Testis (tissue), 3 donors: ENCODE data around the gene HOTAIR. TPM values are rescaled to one million over a fixed set of nuclear protein-coding genes. Genes with fewer than 3 reads are reported as not detected.

Experiments
- DNase-seq: peaks from one replicate; pipeline ENCODE4 v3.0.0-alpha.2; 2019
- H3K27ac ChIP-seq, 2 donors: fragments of 200-600 bp; sonication (generic); one replicate each; pipeline ENCODE4 v1.5.1; 2019
- H3K27me3 ChIP-seq: fragments of 200-600 bp; sonication (generic); one replicate; pipeline ENCODE4 v1.5.1; 2019
- H3K36me3 ChIP-seq: fragments of 200-600 bp; sonication (generic); one replicate; pipeline ENCODE4 v1.5.1; 2017; ENCODE audit warnings: low read depth; ENCODE audit errors: missing control alignments
- H3K4me1 ChIP-seq: fragments of 200-600 bp; sonication (generic); one replicate; pipeline ENCODE4 v1.5.1; 2019
- H3K4me3 ChIP-seq, 2 donors: fragments of 200-600 bp; sonication (generic); one replicate each; pipeline ENCODE4 v1.5.1; 2017 to 2019
- H3K9me3 ChIP-seq: fragments of 200-600 bp; sonication (generic); one replicate; pipeline ENCODE4 v1.5.1; 2017
- POLR2A ChIP-seq: fragments of 450-650 bp; IDR thresholded peaks from one replicate; pipeline ENCODE4 v1.6.1; 2017; ENCODE audit warnings: antibody characterized with exemption, mild to moderate bottlenecking, moderate library complexity
- WGBS, 2 donors: methylation state at CpG; one replicate each; pipeline ENCODE4 v1.1.5; 2018; 5-methylcytosine and 5-hydroxymethylcytosine counted together
- intact Hi-C: fragments of 100-400 bp; cut with DNase I; formaldehyde crosslinking; loops from one replicate; pipeline ENCODE4 v1.15.1; 2023; ENCODE audit warnings: low total_unique reads
- polyA plus RNA-seq: library from polyadenylated mRNA; stranded (reverse); fragments of 350-450 nt; fragmentation: Illumina TruSeq; extraction: RNeasy Lipid Tissue Mini Kit (QIAGEN cat#74804); gene quantifications from one replicate; pipeline ENCODE4 v1.2.3, GENCODE V29; 2014; ENCODE audit warnings: low read depth, low replicate concordance; ENCODE audit not compliant: insufficient read depth
- total RNA-seq, 2 donors: library from RNA; depleted of rRNA; stranded (reverse); fragments of >200 nt; gene quantifications; one replicate each; pipeline ENCODE4 v1.2.3, GENCODE V29; 2016
- TF ChIP-seq, protein P1 (sequence below), 3 experiments: fragments of 450-650 bp in 2 of 3; fragments of 200-600 bp in 1 of 3; sonication (generic) in 1 of 3; IDR thresholded peaks; one replicate each; pipeline ENCODE4 v1.5.1; 2016 to 2019; ENCODE audit warnings: antibody characterized with exemption in 3 of 3, mild to moderate bottlenecking in 2 of 3, moderate library complexity in 1 of 3

HOTAIR gene
- total and polyA plus RNA-seq, 3 donors from 2014 or later = 3.1 to 8.6 (median 3.4) TPM

DNA sequence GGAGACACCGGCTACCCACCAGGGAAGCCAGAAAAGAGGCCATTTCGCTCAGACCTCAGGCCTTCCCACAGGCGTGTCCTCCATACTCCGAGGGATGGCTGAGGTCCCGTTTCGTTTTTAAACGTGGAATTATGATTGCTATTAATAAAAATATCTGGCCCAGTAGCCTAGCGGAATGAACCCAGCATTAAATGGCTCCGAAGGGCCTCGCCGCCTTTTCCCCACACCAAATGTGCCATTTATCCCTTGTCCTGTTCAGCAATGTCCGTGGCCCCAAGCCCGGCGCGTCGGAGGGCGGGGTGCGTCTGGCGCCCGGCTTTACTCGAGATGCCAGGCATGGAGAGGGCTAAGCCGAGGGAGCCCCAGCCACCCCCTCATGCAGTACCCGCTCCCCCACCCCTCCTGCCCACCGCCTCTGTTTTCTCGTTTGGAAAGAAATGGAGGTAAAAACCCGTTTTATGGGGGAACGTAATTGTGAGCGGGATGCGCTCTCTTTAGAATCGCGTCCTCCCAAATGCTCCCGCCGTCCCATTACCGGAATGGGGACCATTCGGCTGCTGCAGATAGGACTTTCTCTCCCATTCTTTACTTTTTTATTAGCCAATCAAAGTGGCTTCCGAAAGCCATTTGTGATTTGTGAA is 39.7 kb upstream of the HOTAIR start:
- intact Hi-C loops = no loop called here
- TF ChIP-seq POLR2A = no peak
- TF ChIP-seq, protein P1, sequence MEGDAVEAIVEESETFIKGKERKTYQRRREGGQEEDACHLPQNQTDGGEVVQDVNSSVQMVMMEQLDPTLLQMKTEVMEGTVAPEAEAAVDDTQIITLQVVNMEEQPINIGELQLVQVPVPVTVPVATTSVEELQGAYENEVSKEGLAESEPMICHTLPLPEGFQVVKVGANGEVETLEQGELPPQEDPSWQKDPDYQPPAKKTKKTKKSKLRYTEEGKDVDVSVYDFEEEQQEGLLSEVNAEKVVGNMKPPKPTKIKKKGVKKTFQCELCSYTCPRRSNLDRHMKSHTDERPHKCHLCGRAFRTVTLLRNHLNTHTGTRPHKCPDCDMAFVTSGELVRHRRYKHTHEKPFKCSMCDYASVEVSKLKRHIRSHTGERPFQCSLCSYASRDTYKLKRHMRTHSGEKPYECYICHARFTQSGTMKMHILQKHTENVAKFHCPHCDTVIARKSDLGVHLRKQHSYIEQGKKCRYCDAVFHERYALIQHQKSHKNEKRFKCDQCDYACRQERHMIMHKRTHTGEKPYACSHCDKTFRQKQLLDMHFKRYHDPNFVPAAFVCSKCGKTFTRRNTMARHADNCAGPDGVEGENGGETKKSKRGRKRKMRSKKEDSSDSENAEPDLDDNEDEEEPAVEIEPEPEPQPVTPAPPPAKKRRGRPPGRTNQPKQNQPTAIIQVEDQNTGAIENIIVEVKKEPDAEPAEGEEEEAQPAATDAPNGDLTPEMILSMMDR (IDR thresholded peaks at IDR 0.05) = no peak
- Histone ChIP-seq H3K27ac (no peak overlapping the region), H3K27me3 (no peaks in the 10 kb centered on the region), H3K36me3 (no peaks in the 10 kb centered on the region), H3K9me3 (no peaks in the 10 kb centered on the region), H3K4me3 (no peak overlapping the region), H3K4me1 (peaks cover 11% of the 10 kb centered on the region)
- DNase-seq = no peak
- WGBS, 2 donors = 48 to 61% methylated on average over 33 to 36 of the region's 36 CpGs

DNA sequence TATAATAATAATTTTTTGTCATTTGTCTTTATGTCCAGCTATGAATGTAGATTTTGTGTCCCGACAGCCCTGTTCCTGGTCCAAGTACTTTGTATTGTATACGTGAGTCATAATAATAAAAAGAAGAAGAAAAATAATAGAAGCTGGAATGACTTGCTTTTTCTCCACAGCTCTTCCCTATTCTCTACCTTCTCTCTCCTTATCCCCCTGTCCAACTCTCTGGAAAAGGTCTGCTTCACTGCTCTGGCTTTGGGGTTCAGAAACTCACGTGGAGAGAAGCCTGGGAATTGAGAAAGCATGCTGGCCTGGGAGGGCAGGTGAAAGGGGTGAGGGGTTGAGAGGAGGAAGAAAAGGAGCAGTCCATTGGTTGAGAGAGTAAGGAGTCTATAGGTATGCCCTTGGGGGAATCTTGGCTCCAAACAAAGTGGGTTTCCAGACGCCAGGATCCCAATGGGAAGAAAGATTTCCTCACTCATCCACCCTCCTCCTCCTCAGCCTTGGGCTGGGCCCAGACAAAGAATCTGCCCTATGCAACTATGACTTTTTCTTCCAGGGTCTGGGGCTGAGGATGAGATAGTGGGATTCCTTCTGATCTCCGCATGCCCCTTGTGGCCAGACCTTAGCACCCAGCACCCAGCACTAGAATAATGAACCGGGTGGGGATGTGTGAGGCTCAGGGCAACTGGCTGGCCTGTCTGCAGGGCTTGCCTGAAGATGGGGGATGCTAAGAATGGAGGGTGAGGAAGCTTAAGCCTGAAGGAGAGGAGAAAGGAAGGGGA is 38.1 kb upstream of the HOTAIR start:
- no peak for TF ChIP-seq POLR2A
- intact Hi-C loops = no loop called here
- H3K4me1 ChIP-seq = peaks cover 13% of the 10 kb centered on the region
- H3K9me3 ChIP-seq = no peaks in the 10 kb centered on the region
- no peak overlapping the region for H3K4me3 ChIP-seq
- no peak for DNase-seq
- H3K36me3 ChIP-seq = no peaks in the 10 kb centered on the region
- H3K27ac ChIP-seq = no peak overlapping the region
- WGBS, 2 donors = 79 to 81% methylated on average over 6 of the region's 6 CpGs
- no peaks in the 10 kb centered on the region for H3K27me3 ChIP-seq

DNA sequence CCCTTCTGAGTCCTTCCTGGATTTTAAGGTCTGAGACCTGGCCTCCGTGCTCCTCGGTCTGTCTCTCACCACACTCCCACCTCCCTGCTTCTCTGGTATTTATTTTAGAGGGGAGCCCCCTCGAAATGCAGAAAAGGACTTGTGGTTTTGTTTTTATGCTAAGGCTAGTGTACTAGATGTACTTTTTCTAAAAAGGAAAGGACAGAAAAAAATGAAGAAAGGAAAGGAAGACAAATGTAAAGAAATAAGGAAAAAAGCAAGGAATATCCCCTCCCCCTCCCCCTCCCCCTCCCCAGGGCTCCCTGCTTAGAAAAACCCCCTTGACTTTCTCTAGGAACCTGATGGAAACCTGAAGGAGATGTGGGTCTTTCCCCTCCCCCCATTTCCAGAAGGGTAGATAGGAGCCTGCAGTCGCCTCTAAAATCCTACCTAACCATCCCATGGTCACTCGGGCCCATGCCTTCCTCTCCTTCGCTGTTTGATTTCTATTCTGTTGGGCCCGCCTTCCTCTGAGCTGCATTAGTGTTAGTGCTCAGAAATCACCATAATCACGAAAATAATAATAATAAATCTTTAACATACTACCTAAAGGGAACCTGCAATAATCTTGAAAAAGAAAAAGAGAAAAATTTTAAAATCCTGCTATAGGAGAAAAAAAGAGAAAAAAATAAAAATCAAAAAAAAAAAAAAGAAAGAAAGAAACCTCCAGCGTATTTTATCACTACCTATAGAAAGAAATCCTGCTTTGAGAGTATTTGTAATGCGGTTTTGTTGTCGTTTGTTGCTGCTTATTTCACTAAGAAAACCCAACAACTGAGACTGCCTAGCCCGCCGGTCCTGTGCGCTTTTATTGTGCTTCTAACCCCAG is 37.1 kb upstream of the HOTAIR start:
- DNase-seq = no peak
- Histone ChIP-seq H3K27ac (no peak overlapping the region), H3K4me1 (peaks cover 15% of the 10 kb centered on the region), H3K36me3 (no peaks in the 10 kb centered on the region), H3K27me3 (no peaks in the 10 kb centered on the region), H3K9me3 (no peaks in the 10 kb centered on the region), H3K4me3 (no peak overlapping the region)
- 81 to 82% methylated on average over 14 of the region's 14 CpGs for WGBS, 2 donors
- TF ChIP-seq, protein P1 (IDR thresholded peaks at IDR 0.05) = no peak
- TF ChIP-seq POLR2A = no peak
- intact Hi-C loops = no loop called here

DNA sequence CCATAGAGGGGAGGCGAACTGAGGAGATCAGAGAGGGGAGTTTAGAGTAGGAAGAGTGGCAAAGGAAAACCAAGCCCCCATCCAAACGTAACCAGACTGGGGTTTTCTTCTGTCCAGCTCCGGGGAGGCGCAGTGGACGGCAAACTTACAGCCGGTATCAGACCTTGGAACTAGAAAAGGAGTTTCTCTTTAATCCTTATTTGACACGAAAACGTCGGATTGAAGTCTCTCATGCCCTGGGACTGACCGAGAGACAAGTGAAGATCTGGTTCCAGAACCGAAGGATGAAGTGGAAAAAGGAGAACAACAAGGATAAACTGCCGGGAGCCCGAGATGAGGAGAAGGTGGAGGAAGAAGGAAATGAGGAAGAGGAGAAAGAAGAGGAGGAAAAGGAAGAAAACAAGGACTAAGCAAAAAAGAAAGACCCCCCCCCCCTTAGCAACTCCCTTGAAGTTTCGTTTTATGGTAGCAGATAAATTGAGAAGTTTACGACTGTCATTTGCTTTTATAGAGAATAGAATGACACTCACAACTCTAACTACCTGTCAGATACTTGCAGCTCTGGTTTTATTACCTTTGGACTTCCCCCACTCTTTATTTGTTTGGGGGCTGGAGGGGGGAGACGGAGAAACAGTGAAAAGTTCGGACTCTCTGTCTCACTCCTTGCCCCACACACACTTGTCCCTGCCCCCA is 36.4 kb upstream of the HOTAIR start:
- Histone ChIP-seq H3K27me3 (no peaks in the 10 kb centered on the region), H3K9me3 (no peaks in the 10 kb centered on the region), H3K4me1 (peaks cover 21% of the 10 kb centered on the region), H3K4me3 (no peak overlapping the region), H3K36me3 (no peaks in the 10 kb centered on the region), H3K27ac (no peak overlapping the region)
- intact Hi-C loops = no loop called here
- 50 to 65% methylated on average over 17 of the region's 17 CpGs for WGBS, 2 donors
- TF ChIP-seq, protein P1 (IDR thresholded peaks at IDR 0.05) = no peak
- TF ChIP-seq POLR2A = no peak
- DNase-seq = no peak
